GM18505 (cell line): ENCODE results near the gene SHROOM3.

Experiments
- ATAC-seq: cut with Tn5 transposase; IDR thresholded peaks from one replicate; pipeline ENCODE4 v1.9.1; 2021; ENCODE audit not compliant: unreplicated experiment
- POLR2A ChIP-seq: IDR thresholded peaks from 4 replicates; pipeline ENCODE4 v1.6.1; 2011; ENCODE audit warnings: borderline replicate concordance; ENCODE audit not compliant: insufficient read depth, insufficient read length; ENCODE audit errors: extremely low read depth

The SHROOM3 gene

DNA sequence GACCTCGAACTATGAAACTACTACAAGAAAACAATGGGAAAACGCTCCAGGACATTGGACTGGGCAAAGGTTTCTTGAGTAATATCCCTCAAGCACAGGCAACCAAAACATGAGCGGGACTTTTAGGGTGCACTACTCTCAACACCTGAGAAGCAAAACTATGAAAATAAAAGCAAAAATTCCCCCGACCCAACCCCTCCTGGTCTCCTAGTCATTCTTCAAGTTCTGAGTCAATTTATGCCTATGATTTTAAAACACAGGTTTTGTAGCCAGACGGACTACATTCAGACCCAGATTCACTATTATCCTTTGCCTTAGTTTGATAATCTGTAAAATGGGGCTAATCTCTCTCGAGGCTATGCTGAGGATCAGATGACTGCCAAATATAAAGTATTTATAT is 365.9 kb downstream of the SHROOM3 start:
- TF ChIP-seq POLR2A, result no peak
- no peak for ATAC-seq

DNA sequence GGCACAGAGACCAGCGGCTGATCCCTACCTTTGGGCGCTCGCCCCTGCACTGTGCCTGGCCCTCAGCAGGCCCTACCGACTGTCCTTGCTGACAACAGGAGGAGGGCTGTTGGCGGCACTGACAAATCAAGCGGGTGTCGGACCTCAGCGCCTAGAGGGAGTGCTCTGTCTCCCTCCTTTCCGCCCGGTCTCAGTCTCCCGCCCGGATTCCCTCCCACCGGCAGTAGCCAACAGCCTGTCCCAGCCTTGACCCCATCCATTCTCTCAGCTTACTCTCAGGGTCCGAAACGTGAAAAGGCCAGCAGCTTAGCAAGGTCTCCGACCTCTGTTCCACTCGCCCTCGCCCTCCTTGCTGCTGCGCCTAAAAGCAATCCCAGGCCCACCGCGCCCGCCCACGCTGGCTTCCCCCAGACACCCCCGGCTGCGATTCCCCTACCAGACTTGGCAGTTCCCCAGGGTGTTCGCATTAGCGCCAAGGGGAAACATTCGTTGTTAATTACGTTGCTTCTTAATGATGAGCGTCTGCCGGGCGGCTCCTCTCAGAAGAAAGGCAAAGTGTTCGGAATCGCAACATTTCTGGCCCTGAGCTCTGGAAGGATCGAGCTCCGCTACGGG is 366.7 kb downstream of the SHROOM3 start:
- ATAC-seq, result no peak
- TF ChIP-seq POLR2A, result no peak

- ATAC-seq, result no peak
- no peak for TF ChIP-seq POLR2A
Measured at GRCh38 chr4:76802236-76803021, 367.4 kb downstream of the SHROOM3 start.

DNA sequence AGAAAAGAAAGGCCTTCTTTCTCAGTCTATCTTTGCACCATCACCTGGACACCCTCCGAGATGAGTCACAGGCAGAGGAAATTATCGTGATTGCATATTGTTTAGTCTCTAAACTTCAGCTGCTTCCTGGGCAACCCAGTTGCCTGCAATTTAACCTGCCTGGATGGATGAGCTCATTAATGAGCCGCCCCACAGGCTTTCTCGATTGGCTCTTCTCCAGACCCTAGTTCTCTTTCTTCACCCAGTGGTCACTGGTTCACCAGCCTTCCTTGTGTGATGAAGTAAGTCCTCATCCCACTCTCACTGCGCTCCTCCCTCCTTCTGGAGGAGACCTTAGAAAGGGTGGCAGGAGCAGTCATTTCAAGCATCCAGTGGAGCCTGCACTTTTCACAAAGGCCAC is 368.5 kb downstream of the SHROOM3 start:
- no peak for ATAC-seq
- TF ChIP-seq POLR2A, result no peak

DNA sequence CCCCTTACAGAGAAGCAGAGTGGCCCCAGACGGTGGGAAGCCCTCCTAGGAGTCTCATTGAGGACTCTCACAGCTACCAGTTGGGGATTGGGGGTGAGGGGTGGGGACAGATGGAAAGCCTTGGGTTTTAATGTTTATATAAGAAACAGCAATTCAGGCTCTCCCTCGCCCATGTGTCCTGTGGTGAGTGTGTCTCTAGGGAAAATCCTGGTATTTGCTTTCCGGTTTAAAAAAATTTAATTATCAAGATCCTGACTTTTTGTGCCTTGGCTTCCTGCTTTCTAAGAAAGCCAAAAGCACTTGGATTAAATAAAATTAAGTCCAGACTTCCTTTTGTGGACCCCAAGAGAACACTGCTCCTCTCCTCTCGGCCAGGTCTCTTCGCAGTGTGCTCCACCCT is 369.1 kb downstream of the SHROOM3 start:
- TF ChIP-seq POLR2A, result no peak
- no peak for ATAC-seq

GRCh38 chr4:76806346-76806745 is 371.3 kb downstream of the SHROOM3 start:
- no peak for ATAC-seq
- TF ChIP-seq POLR2A, result no peak

- no peak for TF ChIP-seq POLR2A
- ATAC-seq, result no peak
Measured at GRCh38 chr4:76806757-76807156, 371.7 kb downstream of the SHROOM3 start.

DNA sequence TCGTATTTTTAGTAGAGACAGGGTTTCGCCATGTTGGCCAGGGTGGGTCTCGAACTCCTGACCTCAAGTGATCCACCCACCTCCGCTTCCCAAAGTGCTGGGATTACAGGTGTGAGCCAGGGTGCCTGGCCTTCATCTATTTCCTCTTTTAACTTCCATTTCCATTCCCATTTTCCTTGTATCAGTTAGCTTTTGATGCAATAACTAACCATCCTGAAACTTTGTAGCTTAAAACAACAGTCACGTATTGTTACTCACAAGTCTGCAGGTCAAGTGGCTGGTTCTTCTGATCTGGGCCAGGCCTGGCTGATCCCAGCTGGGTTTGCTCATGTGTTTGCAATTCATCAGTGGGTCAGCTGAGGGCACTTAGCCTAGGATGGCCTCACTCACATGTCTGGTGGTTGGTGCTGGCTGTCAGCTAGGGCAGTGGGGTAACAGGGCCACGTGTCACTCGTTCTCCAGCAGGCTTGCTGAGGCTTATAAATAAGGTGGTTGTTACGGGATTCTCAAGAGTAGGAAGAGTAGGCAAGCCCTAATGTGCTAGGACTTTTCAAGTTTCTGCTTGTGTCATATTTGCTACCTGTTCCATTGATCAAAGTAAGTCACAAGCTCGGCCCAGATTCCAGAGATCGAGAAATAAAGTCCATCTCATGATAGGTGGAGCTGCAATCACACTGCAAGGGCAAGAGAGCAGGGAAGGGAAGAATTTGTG is 374.7 kb downstream of the SHROOM3 start:
- TF ChIP-seq POLR2A, result no peak
- no peak for ATAC-seq

GRCh38 chr4:76811604-76812412 is 376.8 kb downstream of the SHROOM3 start:
- no peak for TF ChIP-seq POLR2A
- ATAC-seq, result no peak

DNA sequence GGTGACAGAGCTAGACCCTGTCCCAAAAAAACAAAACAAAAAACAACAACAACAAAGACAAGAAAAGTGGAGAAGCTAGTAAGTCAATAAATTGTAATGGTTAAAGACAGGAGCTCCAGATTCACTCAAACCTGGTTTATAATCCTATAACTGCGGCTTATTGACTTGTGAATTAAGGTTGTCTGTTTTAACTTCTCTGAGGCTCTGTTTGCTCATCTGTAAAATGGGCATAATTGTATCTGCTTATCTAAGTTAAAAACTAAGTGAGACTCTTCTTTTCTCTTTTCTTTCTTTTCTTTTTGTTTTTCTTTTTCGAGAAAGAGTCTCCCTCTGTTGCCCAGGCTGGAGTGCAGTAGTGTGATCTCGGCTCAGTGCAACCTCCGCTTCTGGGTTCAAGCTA is 378.0 kb downstream of the SHROOM3 start:
- ATAC-seq, result no peak
- no peak for TF ChIP-seq POLR2A

GRCh38 chr4:76821641-76822040 is 386.6 kb downstream of the SHROOM3 start:
- TF ChIP-seq POLR2A, result no peak
- no peak for ATAC-seq

GRCh38 chr4:76822303-76822702 is 387.3 kb downstream of the SHROOM3 start:
- no peak for ATAC-seq

GRCh38 chr4:76823495-76823894 is 388.5 kb downstream of the SHROOM3 start:
- ATAC-seq, result no peak
- no peak for TF ChIP-seq POLR2A

More at GRCh38 chr4:76822303-76822702, 387.3 kb downstream of the SHROOM3 start:
- TF ChIP-seq POLR2A, result no peak
